GM21737 (cell line): ENCODE data around the gene MMP11.
"Not testable (repeated sequence)": the region's sequence is repeated elsewhere in the genome, so short reads cannot be mapped to it uniquely, and the experiment has no call there.

ENCODE experiments used
- ATAC-seq: cut with Tn5 transposase; IDR thresholded peaks from one replicate; pipeline ENCODE4 v1.9.1; 2021; ENCODE audit warnings: mild to moderate bottlenecking, moderate library complexity; ENCODE audit not compliant: unreplicated experiment

MMP11 gene, protein sequence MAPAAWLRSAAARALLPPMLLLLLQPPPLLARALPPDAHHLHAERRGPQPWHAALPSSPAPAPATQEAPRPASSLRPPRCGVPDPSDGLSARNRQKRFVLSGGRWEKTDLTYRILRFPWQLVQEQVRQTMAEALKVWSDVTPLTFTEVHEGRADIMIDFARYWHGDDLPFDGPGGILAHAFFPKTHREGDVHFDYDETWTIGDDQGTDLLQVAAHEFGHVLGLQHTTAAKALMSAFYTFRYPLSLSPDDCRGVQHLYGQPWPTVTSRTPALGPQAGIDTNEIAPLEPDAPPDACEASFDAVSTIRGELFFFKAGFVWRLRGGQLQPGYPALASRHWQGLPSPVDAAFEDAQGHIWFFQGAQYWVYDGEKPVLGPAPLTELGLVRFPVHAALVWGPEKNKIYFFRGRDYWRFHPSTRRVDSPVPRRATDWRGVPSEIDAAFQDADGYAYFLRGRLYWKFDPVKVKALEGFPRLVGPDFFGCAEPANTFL

DNA sequence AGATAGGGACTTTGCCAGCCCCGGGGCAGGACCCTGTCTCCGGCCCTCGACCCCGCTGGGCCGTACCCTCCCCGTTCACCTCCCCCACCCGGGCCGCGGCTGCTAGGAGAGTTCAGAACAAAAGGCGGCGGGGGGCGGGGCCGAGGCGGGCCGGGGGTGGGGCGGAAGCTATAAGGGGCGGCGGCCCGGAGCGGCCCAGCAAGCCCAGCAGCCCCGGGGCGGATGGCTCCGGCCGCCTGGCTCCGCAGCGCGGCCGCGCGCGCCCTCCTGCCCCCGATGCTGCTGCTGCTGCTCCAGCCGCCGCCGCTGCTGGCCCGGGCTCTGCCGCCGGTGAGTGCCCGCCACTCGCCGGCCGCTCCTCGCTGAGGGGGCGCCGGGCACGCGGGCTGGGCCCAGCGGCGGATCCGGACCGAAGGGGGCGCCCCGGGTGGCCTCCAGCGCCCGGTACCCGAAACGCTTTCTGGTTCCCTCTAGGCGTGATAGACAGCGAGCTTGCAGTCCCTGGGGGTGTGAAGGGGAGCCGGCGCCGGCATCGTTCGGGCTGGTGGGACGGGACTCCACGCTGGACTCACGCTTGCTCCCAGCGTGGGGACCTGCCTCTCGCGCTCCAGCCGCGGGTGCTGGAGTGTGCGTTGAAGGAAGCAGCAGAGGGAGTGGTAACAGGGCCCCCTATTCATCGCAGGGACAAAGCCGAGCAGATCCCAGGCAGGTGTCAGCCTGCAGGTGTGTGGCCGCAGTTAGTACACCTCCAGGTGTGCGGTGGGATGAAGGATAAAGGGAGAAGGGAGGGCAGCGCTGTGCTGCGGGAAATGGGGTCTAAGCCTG lies at the start of gene MMP11:
MMP11 (plus strand) TSS at position 201 of the 825 bp plus-strand sequence; CDS start at position 223, 22 bp downstream.
- no peak for ATAC-seq

DNA sequence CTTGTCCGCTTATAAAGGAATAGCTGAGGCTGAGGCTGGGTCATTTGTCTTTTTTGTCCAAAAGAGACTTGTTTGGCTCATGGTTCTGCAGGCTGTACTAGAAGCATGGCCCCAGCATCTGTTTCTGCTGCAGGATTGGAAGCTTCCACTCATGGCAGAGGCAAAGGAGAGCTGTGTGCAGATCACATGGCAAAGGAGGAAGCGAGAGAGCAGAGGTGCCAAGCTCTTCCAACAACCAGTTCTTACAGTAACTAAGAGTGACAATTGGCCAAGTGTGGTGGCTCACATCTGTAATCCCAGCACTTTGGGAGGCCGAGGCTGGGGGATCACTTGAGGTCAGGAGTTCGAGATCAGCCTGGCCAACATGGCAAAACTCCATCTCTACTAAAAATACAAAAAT lies 44.5 kb upstream of the MMP11 start:
- ATAC-seq: not testable (repeated sequence)

DNA sequence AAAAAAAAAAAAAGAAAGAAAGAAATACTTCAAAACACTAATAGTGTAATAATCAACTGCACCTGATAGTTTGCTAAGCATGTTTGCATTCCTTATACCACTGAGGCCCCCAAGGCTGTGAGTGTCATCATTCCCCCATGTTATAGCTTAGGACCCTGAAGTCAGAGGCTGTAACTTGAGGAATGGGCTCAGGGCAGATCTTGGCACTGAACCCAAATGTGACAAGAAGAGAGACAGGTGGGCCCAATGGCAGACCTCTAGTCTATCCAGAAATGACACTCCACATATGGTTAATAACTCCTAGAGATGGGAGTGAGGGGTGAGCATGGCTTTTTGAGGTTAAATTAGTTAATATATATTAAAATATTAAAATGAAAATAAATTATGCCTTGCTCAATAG lies 35.0 kb upstream of the MMP11 start:
- ATAC-seq: no peak

DNA sequence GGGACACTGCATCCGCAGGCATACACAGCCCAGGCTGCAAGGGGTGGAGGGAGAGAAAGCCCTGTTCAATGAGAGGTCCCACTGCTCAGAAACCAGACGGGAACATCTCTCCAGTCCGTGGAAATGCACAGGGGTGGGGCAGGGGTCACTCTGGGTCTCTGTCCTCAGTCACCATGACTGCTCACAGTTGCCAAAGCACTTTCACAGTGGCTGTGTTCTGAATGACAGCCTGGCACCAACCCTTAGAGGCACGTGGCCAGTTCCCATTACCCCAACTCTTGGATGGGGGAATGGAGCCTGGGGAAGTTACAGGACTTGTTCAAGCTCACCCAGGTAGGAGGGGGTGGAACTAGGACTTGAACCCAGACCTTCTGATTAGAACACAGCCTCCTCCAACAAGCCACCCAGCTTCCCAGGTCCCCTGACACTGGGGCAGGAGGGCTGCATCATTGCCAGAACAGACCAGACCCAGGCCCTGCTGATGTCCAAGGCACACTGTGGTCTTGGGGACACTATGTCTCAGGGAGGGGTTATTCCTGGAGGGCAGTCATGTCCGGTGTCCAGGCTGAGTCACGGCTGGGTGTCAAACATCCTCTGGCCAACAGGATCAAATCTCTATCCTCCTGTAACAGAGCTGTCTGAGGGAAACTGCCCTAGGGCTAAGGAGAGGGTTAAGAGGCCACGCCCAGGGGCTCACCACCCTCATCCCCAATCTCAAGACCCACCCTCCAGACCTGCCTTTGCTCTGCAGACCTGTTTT lies 30.0 kb upstream of the MMP11 start:
- ATAC-seq: no peak

DNA sequence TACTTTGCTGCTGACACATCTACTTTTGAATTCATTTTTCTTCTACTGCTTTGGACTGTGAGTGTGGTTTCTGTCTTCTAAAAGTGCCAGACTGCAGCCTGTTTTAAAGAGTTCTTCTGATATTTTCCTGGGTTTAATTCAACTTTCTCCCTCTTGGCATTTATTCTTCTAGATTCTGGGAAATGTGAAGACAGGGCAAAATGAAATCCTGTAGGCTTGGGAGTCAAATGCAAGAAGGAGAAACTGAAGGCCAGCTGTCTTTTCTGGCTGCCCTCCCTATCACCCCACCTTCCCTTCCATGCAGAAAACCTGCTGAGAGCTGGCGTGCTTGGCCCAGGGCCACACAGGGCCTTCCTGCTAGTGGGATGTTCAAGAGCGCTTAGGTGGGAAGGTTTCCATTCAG lies 29.3 kb upstream of the MMP11 start:
- no peak for ATAC-seq

DNA sequence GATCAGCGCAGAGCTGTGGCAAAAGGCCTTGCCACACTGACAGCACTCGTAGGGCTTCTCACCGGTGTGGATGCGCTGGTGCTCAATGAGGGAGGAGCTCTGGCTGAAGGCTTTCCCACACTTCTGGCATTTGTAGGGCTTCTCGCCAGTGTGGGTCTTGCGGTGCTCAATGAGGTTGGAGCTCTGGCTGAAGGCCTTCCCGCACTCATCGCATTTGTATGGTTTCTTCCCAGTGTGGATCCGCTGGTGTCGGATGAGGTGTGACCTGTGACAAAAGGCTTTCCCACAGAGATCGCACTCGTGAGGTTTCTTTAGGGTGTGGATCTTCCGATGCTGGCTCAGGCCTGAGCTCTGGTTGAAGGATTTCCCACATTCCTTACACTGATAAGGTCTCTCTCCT lies 28.6 kb upstream of the MMP11 start:
- ATAC-seq: no peak

DNA sequence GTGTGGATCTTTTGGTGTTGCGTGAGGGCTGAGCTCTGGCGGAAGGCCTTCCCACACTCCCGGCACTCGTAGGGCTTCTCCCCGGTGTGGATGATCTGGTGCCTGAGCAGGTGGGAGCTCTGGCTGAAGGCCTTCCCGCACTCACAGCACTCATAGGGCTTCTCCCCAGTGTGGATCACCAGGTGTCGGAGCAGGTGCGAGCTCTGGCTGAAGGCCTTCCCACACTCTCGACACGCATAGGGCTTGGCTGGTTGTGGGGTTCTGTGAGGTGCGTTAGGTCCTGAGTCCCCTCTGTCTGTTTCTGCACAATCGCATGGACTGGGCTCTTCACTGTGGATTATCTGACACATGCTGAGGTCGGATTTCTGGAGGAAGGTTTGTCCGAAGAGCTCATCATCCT lies 28.2 kb upstream of the MMP11 start:
- no peak for ATAC-seq

DNA sequence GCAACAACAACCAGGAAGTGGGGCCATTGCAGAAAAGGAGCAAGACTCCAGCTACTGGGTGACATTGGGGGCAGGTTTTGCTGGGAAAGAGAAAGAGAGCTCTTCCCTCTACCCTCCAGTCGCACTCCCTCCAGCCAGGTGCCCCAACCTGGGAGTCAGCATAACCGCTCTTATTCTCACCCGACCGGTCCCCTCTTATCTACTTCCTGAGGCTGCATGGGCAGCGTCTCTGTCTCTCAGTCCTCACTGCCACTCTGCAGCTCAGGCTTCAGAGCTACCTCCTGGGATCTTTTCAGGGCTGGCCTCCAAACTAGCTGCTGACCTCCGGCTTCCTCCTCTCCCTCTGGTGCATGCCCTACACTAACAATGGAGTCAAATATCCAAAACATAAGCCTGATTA lies 26.9 kb upstream of the MMP11 start:
- ATAC-seq: no peak

DNA sequence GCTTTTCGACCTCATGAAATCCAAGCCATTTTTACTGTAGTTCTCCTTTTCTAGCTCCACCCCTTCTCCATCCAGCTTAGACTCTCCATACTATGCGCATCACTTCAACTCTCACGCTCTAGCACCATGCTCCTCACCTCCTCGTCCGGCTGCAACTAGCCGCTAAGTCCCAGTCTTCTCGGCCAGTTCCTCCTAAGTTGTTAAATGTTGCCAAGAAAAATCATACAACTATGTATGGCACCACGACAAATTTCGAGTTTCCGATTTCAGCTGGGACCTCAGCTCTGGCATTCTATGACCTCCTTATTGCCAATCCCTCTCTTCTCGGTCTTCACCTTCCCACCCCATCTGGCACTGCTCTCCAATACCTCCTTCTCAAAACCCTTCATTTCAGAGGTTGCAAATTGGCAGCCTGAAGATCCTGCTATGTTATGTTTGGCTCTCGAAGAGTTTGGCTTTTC lies 22.8 kb upstream of the MMP11 start:
- no peak for ATAC-seq

DNA sequence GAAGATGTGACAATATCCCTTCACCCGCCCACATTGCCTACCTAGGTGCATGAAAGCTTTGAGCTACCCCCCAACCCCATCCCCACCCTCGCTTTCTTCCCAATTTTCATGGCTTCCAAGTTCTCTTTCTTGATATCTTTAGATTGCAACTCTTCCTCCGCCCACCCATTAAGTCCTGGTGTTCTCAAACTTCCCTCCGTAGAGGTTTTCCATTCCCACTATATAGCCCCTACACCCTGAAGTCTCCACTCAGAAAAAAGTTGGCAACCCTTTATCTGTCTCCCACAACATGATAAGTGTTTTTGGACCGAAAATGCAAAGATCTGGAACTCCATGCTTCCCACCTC lies 22.3 kb upstream of the MMP11 start:
- ATAC-seq: no peak

DNA sequence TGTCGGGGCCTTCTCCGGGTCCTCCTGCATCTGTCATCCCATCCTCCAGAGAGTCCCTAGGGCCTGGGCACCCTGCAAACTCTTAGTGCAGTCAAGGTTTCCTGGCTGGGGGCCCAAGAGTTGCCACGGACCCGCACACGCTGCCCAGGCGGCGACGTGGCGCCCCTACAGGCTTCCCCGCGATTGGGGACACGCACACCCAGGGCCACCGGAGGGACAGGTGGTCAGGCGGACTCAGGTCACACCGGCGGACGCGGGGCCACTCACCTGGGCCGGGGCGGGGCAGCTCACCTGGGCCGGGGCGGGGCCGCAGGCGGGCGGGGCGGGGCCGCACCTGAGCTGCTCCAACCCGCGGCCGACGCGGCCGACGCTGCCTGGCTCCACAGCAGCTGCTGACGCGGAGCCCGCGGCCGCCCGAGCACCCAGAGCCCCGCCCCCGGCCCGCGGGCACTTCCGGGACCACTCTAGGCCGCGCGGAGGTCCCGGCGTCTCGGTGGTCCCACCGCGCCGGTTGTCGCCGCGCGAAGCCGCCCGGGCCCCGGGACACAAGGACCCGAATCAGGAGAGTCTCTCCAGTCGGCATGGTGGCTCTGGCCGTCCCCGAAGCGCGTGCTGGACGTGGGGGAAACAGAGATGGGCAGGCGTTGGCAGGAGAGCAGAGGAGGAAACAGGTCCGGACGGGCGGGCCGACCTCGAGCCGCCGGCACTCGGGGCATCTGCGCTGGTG lies 21.8 kb upstream of the MMP11 start, which contains the start of gene ZNF70:
ZNF70 (minus strand) TSS at position 399 of the 727 bp plus-strand sequence. CDS start 5,972 bp downstream, outside the sequence.
- peak; percentile 75 for ATAC-seq

DNA sequence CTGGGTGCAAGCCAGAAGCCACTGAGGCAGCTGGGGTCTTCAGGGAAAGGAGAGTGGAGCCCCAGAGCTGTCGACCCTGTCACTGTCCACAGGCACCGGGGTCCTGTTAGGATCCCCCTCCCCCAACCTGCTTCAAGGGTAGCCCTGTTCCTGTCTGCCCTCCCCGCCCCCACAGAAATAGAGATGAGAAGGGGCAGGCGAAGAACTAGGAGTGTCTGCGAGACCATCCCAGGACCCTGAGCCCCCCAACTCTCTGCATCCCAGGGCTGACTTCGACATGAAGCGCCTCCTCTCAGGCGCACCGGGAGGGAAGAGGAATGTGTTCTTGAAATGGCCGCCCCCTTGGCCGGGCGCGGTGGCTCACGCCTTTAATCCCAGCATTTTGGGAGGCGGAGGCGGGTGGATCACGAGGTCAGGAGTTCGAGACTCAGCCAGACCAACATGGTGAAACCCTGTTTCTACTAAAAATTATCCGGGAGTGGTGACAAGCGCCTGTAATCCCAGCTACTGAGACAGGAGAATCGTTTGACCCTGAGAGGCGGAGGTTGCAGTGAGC lies 21.1 kb upstream of the MMP11 start:
- ATAC-seq: peak; percentile 10

DNA sequence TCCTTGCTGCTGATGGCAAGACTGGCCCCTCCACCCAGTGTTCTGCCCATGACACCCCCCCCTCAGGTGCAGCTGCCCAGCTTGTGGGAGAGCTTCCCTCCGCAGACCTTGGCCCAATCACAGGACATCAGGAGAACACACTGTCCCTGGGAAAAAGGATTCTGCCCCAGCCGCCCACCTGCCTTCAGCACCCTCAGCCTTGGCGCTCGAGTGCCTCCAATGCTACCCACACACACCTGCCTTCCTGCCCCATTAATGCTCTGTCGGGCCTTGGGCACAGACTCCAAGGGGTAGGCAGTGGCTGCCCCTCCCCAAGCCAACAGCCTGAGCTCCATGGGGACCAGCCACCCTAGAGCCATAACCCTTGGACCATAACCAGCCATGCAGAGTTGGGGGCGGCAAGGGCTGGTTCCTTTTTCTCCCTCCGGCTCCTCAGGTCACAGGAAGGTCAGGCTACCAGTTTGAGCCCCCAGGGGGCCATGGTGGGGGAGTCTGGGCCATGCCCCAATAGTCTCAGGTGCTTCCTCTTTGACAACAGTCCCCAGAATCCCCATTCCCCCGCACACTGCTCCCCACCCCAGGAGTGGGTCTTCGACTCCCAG lies 20.5 kb upstream of the MMP11 start:
- ATAC-seq: no peak

DNA sequence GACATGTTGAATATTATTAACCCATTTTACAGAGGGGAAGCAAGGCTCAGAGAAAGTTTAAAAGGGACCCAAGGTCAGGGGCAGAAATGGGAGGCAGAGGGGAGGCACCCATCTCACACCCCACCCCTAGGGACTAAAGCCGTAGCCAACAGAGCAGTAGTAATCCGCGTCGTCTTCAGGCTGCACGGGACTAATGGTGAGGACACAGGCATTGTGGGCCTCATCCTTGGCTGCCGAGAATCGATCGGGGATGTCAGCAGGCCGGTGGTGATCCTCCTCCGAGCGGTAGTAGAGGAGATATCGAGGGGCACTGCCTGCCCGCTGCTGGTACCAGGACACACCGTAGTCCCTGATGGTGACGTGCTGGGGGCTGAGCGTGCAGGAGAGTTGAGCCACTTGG lies 19.9 kb upstream of the MMP11 start:
- no peak for ATAC-seq

DNA sequence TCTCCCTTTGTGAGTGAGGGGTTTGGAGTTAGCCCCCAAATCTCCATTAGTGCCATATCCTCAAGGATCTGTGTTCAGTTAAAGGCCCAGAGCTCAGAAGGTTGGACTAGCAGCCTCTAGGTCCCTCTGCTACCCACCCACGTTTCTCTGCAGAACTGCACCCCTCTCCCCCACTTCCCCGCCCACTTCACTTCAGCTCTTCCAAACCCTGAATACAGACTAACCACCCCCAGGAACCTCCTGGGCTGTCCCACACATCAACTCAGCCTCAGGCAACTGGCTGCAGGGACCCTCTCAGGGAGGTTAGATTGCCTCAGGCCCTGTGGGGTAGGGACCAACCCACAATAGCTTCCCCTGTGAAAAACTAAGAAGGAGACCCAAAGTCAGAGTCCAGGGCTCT lies 19.3 kb upstream of the MMP11 start:
- no peak for ATAC-seq

DNA sequence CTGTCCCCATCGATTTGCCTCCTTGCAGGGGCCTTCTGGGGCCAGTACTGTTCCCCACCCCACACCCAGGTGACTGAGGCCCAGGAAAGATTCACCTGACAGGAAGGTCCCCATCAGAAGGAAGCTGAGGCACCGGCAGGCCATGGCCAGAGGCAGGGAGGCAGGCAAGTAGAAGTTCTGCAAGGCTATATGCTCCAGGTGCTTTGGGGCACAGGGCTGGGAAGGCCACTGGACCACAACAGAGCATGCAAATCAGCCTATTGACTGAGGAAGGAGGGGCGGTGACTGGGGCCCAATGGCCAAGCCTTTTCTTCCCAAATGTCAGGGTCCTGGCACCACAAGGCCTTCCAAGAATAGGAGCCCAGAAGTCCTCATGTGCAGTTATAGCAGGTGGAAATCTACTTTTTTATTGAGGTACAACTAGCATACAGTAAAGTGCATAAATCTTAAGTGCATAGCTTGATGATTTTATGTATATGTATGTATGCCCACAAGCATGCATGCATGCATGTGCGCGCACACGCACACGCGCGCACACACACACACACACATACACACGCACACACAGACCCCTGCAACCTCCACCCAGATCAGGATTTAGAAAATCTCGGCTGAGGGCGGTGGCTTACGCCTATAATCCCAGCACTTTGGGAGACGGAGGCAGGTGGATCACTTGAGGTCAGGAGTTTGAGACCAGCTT lies 18.3 kb upstream of the MMP11 start, which contains the start of gene VPREB3:
VPREB3 (minus strand) TSS at position 206 of the 700 bp plus-strand sequence; CDS start at position 144, 62 bp downstream.
- no peak for ATAC-seq

DNA sequence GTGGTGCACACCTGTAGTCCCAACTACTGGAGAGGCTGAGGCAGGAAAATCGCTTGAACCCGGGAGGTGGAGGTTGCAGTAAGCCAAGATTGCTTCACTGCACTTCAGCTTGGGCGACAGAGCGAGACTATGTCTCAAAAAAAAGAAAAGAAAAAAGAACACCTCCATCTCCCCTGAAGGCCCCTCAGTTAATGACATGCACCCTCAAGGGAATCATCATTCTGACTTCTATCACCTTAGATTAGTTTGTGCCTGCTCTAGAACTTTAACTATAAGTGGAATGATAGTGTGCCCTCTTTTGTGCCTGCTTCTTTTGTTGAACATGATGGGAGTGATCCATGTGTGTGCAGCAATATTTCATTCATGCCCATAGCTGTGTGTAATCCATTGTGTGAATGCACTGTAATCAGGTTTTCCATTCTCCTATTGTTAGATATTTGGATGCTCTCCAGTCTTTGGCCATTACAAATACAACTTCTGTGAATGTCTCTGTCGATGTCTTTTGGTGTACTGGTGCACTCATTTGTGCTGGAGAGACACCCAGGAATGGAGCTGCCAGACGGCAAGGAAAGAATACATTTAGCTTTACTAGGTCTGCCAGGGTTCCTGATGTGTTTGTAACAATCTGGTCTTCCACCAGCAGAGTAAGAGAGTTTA lies 17.5 kb upstream of the MMP11 start:
- ATAC-seq: no peak

DNA sequence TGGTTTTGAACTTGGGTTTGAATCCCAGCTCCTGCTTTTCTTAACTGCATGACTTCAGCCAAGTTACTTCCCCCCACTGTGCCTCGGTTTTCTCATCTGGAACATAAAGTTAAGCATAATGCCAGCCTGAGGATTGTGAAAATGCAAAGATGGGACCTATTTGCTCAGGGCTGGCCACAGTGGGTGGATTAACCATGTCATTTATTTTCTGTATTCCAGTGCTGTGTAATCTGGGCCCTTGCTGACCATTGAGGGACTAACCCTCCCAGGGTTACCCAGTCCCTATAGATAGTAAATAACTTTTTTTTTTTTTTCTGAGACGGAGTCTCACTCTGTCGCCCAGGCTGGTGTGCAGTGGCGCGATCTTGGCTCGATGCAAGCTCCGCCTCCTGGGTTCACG lies 16.9 kb upstream of the MMP11 start:
- no peak for ATAC-seq
